ENCODE measurements around the gene HTR7.

The HTR7 gene

DNA sequence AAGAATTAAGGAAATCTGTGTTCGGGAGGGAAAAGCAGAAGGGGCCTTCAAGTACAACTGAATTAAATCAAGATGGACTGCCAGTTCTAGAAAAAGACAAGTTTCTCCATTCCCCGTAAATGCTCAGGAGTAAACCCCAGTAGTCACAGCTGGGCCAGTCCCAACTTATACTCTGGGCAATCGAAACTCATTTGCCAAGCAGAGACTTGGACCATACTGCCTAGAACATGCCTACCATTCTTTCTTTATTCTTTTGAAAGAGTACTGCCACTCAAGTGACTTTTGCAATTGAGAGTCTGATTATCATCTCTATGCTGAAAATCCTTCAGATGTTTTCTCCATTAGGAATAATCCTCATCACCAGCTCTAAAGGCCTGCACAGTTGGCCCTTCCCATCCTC is 35.4 kb upstream of the HTR7 start:
- no peak overlapping the region for H3K9ac ChIP-seq (ENCODE audit: low read length)
- H3K4me2 ChIP-seq (ENCODE audit: low read depth, low read length, poor library complexity, severe bottlenecking): no peak overlapping the region
- H3K9me3 ChIP-seq (ENCODE audit: insufficient read depth, low read length): no peaks in the 10 kb centered on the region
- no peak overlapping the region for H2AFZ ChIP-seq (ENCODE audit: low read depth, low read length, severe bottlenecking)
- H4K20me1 ChIP-seq (ENCODE audit: low read depth, low read length): 0 out of 2 replicates have a peak, but pooled peaks cover 6% of the 10 kb centered on the region
- H3K9me2 ChIP-seq (replicated peaks; ENCODE audit: insufficient read depth, low read length): no peaks in the 10 kb centered on the region
- H3K36me3 ChIP-seq (ENCODE audit: low read length): peaks cover 23% of the 10 kb centered on the region; the same call in 1 of the 2 replicates
- no peak for TF ChIP-seq EZH2phosphoT487 (conservative IDR thresholded peaks at IDR 0.05; ENCODE audit: low read length)
- TF ChIP-seq, protein P1, sequence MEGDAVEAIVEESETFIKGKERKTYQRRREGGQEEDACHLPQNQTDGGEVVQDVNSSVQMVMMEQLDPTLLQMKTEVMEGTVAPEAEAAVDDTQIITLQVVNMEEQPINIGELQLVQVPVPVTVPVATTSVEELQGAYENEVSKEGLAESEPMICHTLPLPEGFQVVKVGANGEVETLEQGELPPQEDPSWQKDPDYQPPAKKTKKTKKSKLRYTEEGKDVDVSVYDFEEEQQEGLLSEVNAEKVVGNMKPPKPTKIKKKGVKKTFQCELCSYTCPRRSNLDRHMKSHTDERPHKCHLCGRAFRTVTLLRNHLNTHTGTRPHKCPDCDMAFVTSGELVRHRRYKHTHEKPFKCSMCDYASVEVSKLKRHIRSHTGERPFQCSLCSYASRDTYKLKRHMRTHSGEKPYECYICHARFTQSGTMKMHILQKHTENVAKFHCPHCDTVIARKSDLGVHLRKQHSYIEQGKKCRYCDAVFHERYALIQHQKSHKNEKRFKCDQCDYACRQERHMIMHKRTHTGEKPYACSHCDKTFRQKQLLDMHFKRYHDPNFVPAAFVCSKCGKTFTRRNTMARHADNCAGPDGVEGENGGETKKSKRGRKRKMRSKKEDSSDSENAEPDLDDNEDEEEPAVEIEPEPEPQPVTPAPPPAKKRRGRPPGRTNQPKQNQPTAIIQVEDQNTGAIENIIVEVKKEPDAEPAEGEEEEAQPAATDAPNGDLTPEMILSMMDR (IDR thresholded peaks at IDR 0.05; ENCODE audit: insufficient read depth, low read length, poor library complexity, severe bottlenecking): no peak
- H3F3A ChIP-seq (ENCODE audit: insufficient read depth): no peaks in the 10 kb centered on the region
- no peaks in the 10 kb centered on the region for H3K27me3 ChIP-seq (ENCODE audit: low read length)
- H3K27ac ChIP-seq (ENCODE audit: low read depth, low read length): no peak overlapping the region
- H3K4me3 ChIP-seq (ENCODE audit: insufficient read depth, low read length, poor library complexity, severe bottlenecking): no peak overlapping the region
- no peaks in the 10 kb centered on the region for H3K79me2 ChIP-seq (ENCODE audit: insufficient read depth, low read length)

DNA sequence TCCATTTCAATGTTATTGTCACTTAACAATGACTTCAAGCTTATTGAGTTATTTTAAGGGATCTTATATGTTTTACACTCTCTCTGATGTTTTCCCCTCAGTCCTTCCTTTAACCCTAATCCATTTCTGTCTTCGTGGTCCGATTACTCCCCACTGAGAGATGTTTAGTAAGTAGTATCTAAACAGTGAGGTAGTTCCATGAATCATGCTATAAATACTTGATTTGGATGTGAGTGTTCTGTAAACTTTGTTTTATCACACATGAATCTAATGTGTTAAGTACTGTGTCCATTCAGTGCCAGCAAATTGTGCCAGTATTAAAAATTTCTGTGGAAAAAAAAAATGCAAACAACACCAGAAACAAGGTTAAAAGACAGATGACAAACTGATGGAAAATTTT is 32.5 kb upstream of the HTR7 start:
- no peaks in the 10 kb centered on the region for H3K27me3 ChIP-seq (ENCODE audit: low read length)
- H3K27ac ChIP-seq (ENCODE audit: low read depth, low read length): no peak overlapping the region
- H3K36me3 ChIP-seq (ENCODE audit: low read length): peaks cover 23% of the 10 kb centered on the region; the same call in 1 of the 2 replicates
- no peaks in the 10 kb centered on the region for H3K79me2 ChIP-seq (ENCODE audit: insufficient read depth, low read length)
- TF ChIP-seq EZH2phosphoT487 (conservative IDR thresholded peaks at IDR 0.05; ENCODE audit: low read length): no peak
- TF ChIP-seq, protein P1 (IDR thresholded peaks at IDR 0.05; ENCODE audit: insufficient read depth, low read length, poor library complexity, severe bottlenecking): no peak
- no peaks in the 10 kb centered on the region for H3K9me2 ChIP-seq (replicated peaks; ENCODE audit: insufficient read depth, low read length)
- H3K9ac ChIP-seq (ENCODE audit: low read length): no peak overlapping the region
- H3K9me3 ChIP-seq (ENCODE audit: insufficient read depth, low read length): no peaks in the 10 kb centered on the region
- H3K4me2 ChIP-seq (ENCODE audit: low read depth, low read length, poor library complexity, severe bottlenecking): no peak overlapping the region
- H2AFZ ChIP-seq (ENCODE audit: low read depth, low read length, severe bottlenecking): no peak overlapping the region
- no peak overlapping the region for H3K4me3 ChIP-seq (ENCODE audit: insufficient read depth, low read length, poor library complexity, severe bottlenecking)
- no peaks in the 10 kb centered on the region for H3F3A ChIP-seq (ENCODE audit: insufficient read depth)
- 0 out of 2 replicates have a peak, but pooled peaks cover 6% of the 10 kb centered on the region for H4K20me1 ChIP-seq (ENCODE audit: low read depth, low read length)

DNA sequence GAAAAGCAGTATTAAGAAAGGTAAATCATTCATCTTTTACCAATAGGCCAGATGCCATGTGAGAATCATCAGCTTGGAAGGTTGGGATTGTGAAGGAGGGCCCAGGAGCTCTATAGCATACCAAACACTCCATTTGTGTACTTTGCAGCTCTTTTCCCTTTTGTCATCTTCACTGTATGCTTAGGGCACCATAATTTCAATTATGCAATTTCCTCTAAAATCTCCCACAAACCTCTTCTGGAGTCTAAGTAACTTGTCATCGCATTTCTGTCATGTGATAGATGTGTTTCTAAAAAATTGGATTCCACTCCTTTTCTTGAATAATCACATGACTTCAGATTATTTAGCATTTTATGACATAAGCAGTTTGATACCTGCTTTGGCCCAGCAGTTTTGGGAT is 31.8 kb upstream of the HTR7 start:
- H3K27me3 ChIP-seq (ENCODE audit: low read length): no peaks in the 10 kb centered on the region
- H2AFZ ChIP-seq (ENCODE audit: low read depth, low read length, severe bottlenecking): no peak overlapping the region
- no peaks in the 10 kb centered on the region for H3K79me2 ChIP-seq (ENCODE audit: insufficient read depth, low read length)
- H4K20me1 ChIP-seq (ENCODE audit: low read depth, low read length): no peaks in the 10 kb centered on the region
- H3K4me2 ChIP-seq (ENCODE audit: low read depth, low read length, poor library complexity, severe bottlenecking): no peak overlapping the region
- TF ChIP-seq, protein P1 (IDR thresholded peaks at IDR 0.05; ENCODE audit: insufficient read depth, low read length, poor library complexity, severe bottlenecking): no peak
- no peak for TF ChIP-seq EZH2phosphoT487 (conservative IDR thresholded peaks at IDR 0.05; ENCODE audit: low read length)
- H3K9me3 ChIP-seq (ENCODE audit: insufficient read depth, low read length): no peaks in the 10 kb centered on the region
- no peak overlapping the region for H3K4me3 ChIP-seq (ENCODE audit: insufficient read depth, low read length, poor library complexity, severe bottlenecking)
- peaks cover 24% of the 10 kb centered on the region; the same call in 1 of the 2 replicates for H3K36me3 ChIP-seq (ENCODE audit: low read length)
- no peaks in the 10 kb centered on the region for H3F3A ChIP-seq (ENCODE audit: insufficient read depth)
- H3K9ac ChIP-seq (ENCODE audit: low read length): no peak overlapping the region
- no peaks in the 10 kb centered on the region for H3K9me2 ChIP-seq (replicated peaks; ENCODE audit: insufficient read depth, low read length)
- H3K27ac ChIP-seq (ENCODE audit: low read depth, low read length): no peak overlapping the region

Measured in SU-DHL-6 (cell line).